HepG2 (cell line): ENCODE data around the gene HLA-DOA. TPM values are rescaled to one million over a fixed set of nuclear protein-coding genes. Genes with fewer than 3 reads are reported as not detected.

Experiments
- AGO2 ChIP-seq: fragments of 200-400 bp; formaldehyde crosslinking; optimal IDR thresholded peaks from 2 replicates; pipeline ENCODE3; 2017; ENCODE audit warnings: mild to moderate bottlenecking, low read depth, low read length, moderate library complexity
- ATF3 ChIP-seq: sonication (generic); formaldehyde crosslinking; IDR thresholded peaks from 2 replicates; pipeline ENCODE4 v1.4.0; 2020; ENCODE audit warnings: missing genetic modification reagents
- BHLHE40 ChIP-seq: IDR thresholded peaks from 2 replicates; pipeline ENCODE4 v1.6.1; 2011; ENCODE audit warnings: low read length, improper control_type of control experiment
- FLYWCH1 ChIP-seq: sonication (generic); formaldehyde crosslinking; IDR thresholded peaks from 2 replicates; pipeline ENCODE4 v1.8.1; 2023; ENCODE audit warnings: mild to moderate bottlenecking, missing genetic modification reagents
- FOXJ3 ChIP-seq: sonication (generic); formaldehyde crosslinking; IDR thresholded peaks from 2 replicates; pipeline ENCODE4 v1.4.0; 2020; ENCODE audit warnings: missing genetic modification reagents, mild to moderate bottlenecking, borderline replicate concordance
- KLF16 ChIP-seq, 2 experiments: sonication (generic) in 1 of 2; formaldehyde crosslinking in 1 of 2; IDR thresholded peaks; 2 replicates each; pipeline versions ENCODE4 v1.6.1 to v1.8.0; 2016 to 2023; ENCODE audit warnings: missing genetic modification reagents in 2 of 2, missing compliant biosample characterization in 1 of 2
- MEIS1 ChIP-seq: sonication (generic); formaldehyde crosslinking; IDR thresholded peaks from 2 replicates; pipeline ENCODE4 v1.9.0; 2021; ENCODE audit warnings: mild to moderate bottlenecking, missing genetic modification reagents, moderate library complexity, borderline replicate concordance
- MEIS2 ChIP-seq: sonication (generic); formaldehyde crosslinking; IDR thresholded peaks from 2 replicates; pipeline ENCODE4 v1.9.0; 2021; ENCODE audit warnings: mild to moderate bottlenecking, missing genetic modification reagents
- NPAS2 ChIP-seq: sonication (generic); formaldehyde crosslinking; IDR thresholded peaks from 2 replicates; pipeline ENCODE4 v1.8.0; 2022; ENCODE audit warnings: mild to moderate bottlenecking, missing genetic modification reagents, borderline replicate concordance
- RBAK ChIP-seq: sonication (generic); formaldehyde crosslinking; IDR thresholded peaks from 2 replicates; pipeline ENCODE4 v1.5.1; 2020; ENCODE audit warnings: mild to moderate bottlenecking, missing genetic modification reagents
- RBM22 ChIP-seq: fragments of 200-400 bp; formaldehyde crosslinking; optimal IDR thresholded peaks from 2 replicates; pipeline ENCODE3; 2017; ENCODE audit warnings: mild to moderate bottlenecking, low read length, moderate library complexity
- RFXAP ChIP-seq: sonication (generic); formaldehyde crosslinking; IDR thresholded peaks from 2 replicates; pipeline ENCODE4 v1.4.0; 2020; ENCODE audit warnings: missing genetic modification reagents, borderline replicate concordance
- ZKSCAN5 ChIP-seq: sonication (generic); formaldehyde crosslinking; IDR thresholded peaks from 2 replicates; pipeline ENCODE4 v1.5.1; 2020; ENCODE audit warnings: mild to moderate bottlenecking, missing genetic modification reagents
- ZNF629 ChIP-seq: sonication (generic); formaldehyde crosslinking; conservative IDR thresholded peaks from 2 replicates; pipeline ENCODE4 v1.5.0; 2020; ENCODE audit warnings: missing genetic modification reagents
- ZNF782 ChIP-seq: sonication (generic); formaldehyde crosslinking; IDR thresholded peaks from 2 replicates; pipeline ENCODE4 v1.4.0; 2020; ENCODE audit warnings: missing genetic modification reagents, mild to moderate bottlenecking, borderline replicate concordance
- polyA plus RNA-seq, 8 experiments: library from polyadenylated mRNA; depleted of rRNA in 3 of 8; stranded (reverse) in 7 of 8; unstranded in 1 of 8; fragments of >200 nt; fragmentation: Illumina TruSeq in 4 of 8; extraction: Trizol in 4 of 8; gene quantifications; 2 replicates each; pipeline versions ENCODE4 v1.2.1 to v1.2.3, GENCODE V29; 2011 to 2016; ENCODE audit warnings: low read depth in 4 of 8, missing spikeins in 1 of 8, mixed read lengths in 1 of 8; ENCODE audit not compliant: insufficient read depth in 1 of 8
- total RNA-seq, 5 experiments: library from RNA; depleted of rRNA; stranded (reverse); fragments of >200 nt; fragmentation: Illumina TruSeq; extraction: Trizol; gene quantifications; 2 replicates each; pipeline ENCODE4 v1.2.3, GENCODE V29; 2016; ENCODE audit warnings: low read depth in 1 of 5
- TF ChIP-seq, protein P1 (sequence below): sonication (generic); formaldehyde crosslinking; IDR thresholded peaks from 2 replicates; pipeline ENCODE4 v1.5.1; 2020; ENCODE audit warnings: mild to moderate bottlenecking, missing genetic modification reagents, moderate library complexity
- TF ChIP-seq, protein P2 (sequence below): sonication (generic); formaldehyde crosslinking; IDR thresholded peaks from one replicate; pipeline ENCODE4 v1.5.1; 2020; ENCODE audit warnings: mild to moderate bottlenecking, missing genetic modification reagents; ENCODE audit errors: not compliant biosample characterization

The HLA-DOA gene
- total and polyA plus RNA-seq, 2 of the 13 experiments (the other 11 are each of a cell fraction or from before 2014, with no cell fraction given) = 0.03 to 0.09 TPM

GRCh38 chr6:32974541-32975308 is 34.7 kb downstream of the HLA-DOA start (continued):
- peak; percentile 73 for TF ChIP-seq AGO2
- TF ChIP-seq FOXJ3 (CRISPR knock-in tag) = no peak
- no peak for TF ChIP-seq ATF3
- TF ChIP-seq ZNF782 = peak; percentile 65; the same call in 1 of the 2 replicates
- TF ChIP-seq ZKSCAN5 (CRISPR knock-in tag) = no peak
- TF ChIP-seq RBM22 = peak; percentile 64
- TF ChIP-seq RBAK (CRISPR knock-in tag) = no peak
- TF ChIP-seq RFXAP (CRISPR knock-in tag) = no peak
- TF ChIP-seq, protein P1, sequence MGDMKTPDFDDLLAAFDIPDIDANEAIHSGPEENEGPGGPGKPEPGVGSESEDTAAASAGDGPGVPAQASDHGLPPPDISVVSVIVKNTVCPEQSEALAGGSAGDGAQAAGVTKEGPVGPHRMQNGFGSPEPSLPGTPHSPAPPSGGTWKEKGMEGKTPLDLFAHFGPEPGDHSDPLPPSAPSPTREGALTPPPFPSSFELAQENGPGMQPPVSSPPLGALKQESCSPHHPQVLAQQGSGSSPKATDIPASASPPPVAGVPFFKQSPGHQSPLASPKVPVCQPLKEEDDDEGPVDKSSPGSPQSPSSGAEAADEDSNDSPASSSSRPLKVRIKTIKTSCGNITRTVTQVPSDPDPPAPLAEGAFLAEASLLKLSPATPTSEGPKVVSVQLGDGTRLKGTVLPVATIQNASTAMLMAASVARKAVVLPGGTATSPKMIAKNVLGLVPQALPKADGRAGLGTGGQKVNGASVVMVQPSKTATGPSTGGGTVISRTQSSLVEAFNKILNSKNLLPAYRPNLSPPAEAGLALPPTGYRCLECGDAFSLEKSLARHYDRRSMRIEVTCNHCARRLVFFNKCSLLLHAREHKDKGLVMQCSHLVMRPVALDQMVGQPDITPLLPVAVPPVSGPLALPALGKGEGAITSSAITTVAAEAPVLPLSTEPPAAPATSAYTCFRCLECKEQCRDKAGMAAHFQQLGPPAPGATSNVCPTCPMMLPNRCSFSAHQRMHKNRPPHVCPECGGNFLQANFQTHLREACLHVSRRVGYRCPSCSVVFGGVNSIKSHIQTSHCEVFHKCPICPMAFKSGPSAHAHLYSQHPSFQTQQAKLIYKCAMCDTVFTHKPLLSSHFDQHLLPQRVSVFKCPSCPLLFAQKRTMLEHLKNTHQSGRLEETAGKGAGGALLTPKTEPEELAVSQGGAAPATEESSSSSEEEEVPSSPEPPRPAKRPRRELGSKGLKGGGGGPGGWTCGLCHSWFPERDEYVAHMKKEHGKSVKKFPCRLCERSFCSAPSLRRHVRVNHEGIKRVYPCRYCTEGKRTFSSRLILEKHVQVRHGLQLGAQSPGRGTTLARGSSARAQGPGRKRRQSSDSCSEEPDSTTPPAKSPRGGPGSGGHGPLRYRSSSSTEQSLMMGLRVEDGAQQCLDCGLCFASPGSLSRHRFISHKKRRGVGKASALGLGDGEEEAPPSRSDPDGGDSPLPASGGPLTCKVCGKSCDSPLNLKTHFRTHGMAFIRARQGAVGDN (CRISPR knock-in tag) = peak; percentile 26; the same call in 1 of the 2 replicates
- no peak for TF ChIP-seq FLYWCH1 (CRISPR knock-in tag)
- TF ChIP-seq, protein P2, sequence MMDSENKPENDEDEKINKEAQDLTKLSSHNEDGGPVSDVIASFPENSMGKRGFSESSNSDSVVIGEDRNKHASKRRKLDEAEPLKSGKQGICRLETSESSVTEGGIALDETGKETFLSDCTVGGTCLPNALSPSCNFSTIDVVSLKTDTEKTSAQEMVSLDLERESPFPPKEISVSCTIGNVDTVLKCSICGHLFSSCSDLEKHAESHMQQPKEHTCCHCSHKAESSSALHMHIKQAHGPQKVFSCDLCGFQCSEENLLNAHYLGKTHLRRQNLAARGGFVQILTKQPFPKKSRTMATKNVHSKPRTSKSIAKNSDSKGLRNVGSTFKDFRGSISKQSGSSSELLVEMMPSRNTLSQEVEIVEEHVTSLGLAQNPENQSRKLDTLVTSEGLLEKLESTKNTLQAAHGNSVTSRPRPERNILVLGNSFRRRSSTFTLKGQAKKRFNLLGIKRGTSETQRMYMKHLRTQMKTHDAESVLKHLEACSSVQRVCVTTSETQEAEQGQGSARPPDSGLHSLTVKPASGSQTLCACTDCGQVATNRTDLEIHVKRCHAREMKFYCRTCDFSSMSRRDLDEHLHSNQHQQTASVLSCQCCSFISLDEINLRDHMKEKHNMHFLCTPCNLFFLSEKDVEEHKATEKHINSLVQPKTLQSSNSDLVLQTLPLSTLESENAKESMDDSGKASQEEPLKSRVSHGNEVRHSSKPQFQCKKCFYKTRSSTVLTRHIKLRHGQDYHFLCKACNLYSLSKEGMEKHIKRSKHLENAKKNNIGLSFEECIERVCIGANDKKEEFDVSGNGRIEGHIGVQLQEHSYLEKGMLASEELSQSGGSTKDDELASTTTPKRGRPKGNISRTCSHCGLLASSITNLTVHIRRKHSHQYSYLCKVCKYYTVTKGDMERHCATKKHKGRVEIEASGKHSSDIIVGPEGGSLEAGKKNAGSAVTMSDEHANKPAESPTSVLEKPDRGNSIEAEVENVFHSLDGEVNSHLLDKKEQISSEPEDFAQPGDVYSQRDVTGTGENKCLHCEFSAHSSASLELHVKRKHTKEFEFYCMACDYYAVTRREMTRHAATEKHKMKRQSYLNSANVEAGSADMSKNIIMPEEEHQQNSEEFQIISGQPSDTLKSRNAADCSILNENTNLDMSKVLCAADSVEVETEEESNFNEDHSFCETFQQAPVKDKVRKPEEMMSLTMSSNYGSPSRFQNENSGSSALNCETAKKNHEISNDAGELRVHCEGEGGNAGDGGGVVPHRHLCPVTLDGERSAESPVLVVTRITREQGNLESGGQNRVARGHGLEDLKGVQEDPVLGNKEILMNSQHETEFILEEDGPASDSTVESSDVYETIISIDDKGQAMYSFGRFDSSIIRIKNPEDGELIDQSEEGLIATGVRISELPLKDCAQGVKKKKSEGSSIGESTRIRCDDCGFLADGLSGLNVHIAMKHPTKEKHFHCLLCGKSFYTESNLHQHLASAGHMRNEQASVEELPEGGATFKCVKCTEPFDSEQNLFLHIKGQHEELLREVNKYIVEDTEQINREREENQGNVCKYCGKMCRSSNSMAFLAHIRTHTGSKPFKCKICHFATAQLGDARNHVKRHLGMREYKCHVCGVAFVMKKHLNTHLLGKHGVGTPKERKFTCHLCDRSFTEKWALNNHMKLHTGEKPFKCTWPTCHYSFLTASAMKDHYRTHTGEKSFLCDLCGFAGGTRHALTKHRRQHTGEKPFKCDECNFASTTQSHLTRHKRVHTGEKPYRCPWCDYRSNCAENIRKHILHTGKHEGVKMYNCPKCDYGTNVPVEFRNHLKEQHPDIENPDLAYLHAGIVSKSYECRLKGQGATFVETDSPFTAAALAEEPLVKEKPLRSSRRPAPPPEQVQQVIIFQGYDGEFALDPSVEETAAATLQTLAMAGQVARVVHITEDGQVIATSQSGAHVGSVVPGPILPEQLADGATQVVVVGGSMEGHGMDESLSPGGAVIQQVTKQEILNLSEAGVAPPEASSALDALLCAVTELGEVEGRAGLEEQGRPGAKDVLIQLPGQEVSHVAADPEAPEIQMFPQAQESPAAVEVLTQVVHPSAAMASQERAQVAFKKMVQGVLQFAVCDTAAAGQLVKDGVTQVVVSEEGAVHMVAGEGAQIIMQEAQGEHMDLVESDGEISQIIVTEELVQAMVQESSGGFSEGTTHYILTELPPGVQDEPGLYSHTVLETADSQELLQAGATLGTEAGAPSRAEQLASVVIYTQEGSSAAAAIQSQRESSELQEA (CRISPR knock-in tag) = peak; percentile 57
- no peak for TF ChIP-seq KLF16 (CRISPR knock-in tag; IDR thresholded peaks at IDR 0.05)
- TF ChIP-seq NPAS2 (CRISPR knock-in tag) = no peak
- no peak for TF ChIP-seq MEIS2
- peak; percentile 64; the same call in 1 of the 2 replicates for TF ChIP-seq ZNF629 (CRISPR knock-in tag)
- TF ChIP-seq MEIS1 (CRISPR knock-in tag) = no peak
- no peak for TF ChIP-seq BHLHE40
